Measurements from ENCODE around the gene CTNNA2.
A peak's percentile ranks its signal among the peaks of the same experiment; 100 is the strongest.

CTNNA2 gene

DNA sequence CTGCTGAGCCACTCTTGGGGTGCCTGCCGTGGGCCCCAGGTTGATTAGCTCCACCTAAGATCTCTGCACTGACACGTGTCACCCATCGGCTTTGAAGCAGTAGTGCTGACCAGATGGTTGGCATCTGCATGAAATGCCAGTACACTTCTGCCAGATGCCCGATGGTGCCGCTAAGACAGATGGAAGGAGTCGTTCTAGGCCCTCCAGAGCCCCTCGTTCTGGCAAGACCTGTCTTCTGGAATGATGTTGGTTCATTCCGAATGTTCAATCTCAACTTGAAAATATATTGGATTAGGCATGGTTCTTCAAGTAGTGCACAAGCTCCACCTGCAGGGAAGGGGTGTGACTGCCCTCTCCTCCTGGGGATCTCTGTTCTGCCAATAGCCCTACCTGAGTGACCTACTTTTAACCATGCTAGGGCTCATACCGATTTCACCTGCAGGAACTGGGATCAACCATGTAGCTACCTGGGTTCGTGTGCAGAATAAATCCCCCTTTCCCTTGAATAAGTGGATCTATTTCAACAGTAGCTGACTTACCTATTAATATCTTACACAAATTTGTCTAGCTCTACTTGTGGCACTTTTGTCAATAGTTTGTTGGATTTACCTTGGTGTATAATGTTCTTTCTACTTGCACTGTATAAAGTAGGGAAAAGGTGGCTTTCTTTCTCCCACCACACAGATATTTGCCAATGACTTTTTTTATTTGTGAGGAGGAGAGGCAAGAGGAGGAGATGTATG, 342.6 kb downstream of the CTNNA2 start:
- DNase-seq (ENCODE audit: low read depth, low spot score), result peak; percentile 49

DNA sequence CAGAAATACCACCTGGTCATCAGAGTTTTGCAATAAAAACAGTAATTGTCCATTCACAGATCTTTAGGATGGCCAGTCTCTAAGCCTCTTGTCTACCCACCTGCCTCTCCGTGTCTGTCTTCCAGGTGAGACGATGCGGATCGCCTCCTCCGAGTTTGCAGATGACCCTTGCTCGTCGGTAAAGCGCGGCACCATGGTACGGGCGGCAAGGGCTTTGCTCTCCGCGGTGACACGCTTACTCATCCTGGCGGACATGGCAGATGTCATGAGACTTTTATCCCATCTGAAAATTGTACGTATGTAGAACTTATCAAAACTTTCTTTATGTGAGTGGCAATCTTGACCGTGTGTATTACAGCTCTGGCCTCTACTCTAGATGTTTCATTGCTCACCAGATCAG, 345.0 kb downstream of the CTNNA2 start:
- DNase-seq (ENCODE audit: low read depth, low spot score), result no peak

DNA sequence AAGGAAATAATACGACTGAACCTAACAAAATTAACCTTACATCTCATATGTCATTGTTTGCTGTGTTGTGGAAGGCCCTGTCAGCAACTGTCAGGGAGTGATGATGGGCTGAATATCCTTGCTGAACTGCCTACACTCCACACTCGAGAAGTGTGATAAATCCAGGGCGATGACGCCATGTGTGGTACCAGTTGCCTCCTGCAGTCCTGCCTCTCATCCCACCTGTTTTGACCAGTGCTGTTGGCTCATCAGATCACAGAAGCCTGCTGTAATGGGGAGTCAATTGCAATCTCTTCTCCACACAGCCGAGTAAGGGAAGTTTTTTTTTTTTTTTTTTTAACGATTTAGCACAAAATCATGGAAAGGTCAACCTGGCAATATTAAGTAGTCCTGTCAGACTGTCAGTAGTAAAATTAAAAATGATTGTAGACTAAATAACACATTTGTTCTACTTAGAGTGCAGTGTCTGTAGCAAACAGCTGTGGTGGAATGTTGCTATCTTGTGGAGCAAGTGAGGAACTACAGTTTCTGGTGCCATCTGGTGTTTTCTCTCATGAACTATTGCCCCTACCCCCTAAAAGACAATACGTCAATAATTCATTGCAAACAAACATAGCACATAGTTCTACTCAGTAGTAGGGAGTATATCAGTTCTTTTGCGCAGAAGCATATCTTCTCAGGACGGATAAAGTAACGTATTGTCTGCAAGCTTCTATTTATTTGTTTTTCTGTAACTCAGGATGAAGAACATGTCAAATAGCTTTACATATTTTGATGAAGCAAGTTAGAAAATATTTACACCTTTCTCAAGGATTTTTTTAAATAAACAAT, 347.6 kb downstream of the CTNNA2 start:
- DNase-seq (ENCODE audit: low read depth, low spot score), result peak; percentile 47

DNA sequence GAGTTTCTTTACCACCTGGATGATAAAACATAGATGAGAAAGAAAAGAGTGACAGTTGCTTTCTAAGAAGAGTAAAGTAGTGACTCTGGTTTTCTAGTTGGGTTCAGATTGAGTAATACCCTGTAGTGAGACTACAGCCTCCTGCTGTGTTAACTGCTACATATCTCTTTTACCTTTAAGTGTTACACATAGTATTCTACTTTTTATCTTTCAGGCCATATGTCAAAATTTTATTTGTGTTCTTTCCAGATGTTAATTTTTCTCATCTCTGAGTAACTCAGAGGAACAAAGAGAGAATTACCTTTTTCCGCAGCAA, 348.2 kb downstream of the CTNNA2 start:
- no peak for DNase-seq (ENCODE audit: low read depth, low spot score)

DNA sequence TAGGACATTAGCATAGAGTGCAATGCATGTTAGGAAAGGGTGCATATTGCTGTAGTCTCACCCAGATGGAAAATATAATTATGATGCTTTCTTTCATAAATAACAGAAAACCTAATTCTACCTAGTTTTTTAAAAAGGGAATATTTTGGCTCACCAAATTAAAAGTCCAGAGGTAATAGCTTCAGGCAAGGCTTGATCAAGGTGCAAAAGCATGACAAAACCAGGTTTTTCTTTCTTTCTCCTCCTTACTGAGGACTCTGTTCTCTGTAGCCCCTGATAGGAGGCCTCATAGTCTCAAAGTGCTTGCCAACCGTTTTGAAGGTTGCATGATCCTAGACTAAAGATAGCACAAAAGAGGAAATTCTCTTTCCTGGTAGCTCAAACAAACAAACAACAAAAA, 349.9 kb downstream of the CTNNA2 start:
- no peak for DNase-seq (ENCODE audit: low read depth, low spot score)

DNA sequence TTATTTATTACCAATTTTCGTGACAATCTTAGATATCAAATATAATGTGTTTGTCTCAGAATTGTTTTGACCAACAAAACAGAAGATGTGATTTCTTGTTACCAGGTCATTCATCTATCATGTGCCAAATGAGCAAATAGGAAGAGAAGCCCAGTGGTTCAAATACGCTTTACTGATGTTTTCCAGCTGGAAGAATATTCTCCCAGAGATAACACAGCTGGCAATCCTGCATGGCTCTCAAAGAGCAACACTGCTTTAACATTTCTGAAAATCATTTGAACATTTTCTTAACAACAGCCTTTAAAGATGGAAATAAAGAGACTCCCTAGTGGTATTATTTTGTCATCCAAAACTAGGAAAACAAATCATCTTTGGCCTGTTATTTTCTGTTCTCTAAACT, 359.8 kb downstream of the CTNNA2 start:
- no peak for DNase-seq (ENCODE audit: low read depth, low spot score)

DNA sequence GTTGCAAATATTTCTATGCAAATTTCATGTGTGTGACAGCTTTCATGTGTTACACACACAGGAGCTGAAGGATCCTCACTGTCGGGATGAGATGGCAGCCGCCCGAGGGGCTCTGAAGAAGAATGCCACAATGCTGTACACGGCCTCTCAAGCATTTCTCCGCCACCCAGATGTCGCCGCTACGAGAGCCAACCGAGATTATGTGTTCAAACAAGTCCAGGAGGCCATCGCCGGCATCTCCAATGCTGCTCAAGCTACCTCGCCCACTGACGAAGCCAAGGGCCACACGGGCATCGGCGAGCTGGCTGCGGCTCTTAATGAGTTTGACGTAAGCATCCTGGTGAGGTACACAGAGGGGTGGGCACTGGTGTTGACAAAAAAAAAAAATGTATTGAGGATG, 361.2 kb downstream of the CTNNA2 start:
- no peak for DNase-seq (ENCODE audit: low read depth, low spot score)

DNA sequence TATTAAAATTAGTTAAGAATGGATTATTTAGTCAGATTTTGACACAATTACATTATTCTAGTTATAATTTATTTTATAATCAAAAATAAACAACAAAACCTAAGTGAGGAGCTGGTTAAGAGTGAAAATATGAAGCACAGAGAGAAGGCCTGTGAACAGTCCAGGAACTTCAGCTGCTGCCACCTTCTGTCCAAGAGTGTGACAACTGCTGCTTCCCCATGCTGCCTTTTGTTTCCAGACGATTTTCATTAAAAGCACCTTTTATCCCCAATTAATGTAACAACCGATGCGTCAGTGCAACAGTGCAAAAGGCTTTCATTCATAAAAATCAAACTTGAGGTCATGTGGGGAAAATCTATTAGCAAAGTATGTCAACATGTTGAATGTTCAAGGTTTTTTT, 363.6 kb downstream of the CTNNA2 start:
- DNase-seq (ENCODE audit: low read depth, low spot score), result peak; percentile 17

DNA sequence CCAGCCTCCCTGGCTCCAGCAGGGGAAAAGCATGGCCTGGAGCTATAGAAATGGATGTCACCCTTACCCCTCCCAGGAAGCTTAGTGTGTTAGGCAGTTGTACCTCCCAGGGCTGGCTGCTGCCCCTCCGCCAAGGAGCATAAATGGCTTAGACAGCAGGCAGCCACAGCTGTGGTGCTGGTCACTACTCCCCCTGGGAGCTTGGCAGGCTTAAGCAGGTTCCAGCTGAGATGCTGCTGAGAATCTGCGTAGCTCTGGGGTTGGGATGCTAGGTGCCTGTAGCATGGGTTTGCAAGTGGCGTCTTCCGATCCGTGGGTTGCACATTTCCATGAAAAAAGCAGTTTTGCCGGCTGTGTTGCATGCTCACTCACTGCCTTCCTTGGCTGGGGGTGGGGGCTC, 369.7 kb downstream of the CTNNA2 start:
- DNase-seq (ENCODE audit: low read depth, low spot score), result peak; percentile 16

DNA sequence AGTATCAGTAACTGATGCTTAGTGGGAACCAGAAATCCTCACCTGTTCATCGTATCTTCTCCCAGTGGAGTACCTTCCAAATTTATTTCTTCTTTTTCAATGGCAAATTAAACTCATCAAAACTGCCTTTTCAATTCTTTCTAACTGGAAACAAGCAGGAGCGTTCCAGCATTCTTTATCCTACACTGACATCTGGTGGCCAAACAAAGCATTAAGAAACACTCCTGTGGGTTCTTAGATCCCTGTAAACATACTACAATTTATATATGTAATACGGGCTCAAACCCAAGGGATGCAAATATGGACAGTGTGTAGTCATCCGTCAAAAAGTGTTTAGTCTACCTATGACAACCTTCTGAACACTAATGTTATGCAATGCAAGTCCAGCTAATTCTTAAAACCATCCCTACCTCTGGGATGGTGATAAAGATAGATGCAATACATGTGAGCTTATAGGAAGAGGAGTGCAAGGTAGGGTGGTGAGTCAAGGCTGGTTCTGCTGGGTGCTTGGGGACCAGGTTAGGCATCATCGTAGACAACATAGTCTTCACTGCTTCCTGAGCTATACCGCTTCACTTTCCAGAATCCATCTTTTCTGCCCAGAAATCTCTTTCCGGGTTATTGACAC, 375.0 kb downstream of the CTNNA2 start:
- DNase-seq (ENCODE audit: low read depth, low spot score), result peak; percentile 20

DNA sequence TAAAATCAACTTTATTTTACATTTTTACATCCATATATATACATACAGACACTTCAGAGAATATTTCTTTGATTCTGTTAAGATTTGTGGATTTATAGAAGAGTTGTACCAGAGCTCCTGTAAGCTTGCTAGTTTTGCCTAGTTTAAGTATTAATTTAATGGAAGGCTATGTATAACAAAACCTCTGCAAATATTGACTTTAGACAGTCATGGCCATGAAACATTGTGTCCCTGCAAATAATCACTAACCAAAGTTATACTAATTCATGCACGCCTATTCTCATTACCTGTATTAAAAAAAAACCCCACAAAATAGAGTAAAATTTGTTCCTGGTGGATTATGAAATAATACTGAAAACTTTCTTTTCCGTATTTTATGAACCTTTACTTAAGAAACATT, 379.3 kb downstream of the CTNNA2 start:
- no peak for DNase-seq (ENCODE audit: low read depth, low spot score)

DNA sequence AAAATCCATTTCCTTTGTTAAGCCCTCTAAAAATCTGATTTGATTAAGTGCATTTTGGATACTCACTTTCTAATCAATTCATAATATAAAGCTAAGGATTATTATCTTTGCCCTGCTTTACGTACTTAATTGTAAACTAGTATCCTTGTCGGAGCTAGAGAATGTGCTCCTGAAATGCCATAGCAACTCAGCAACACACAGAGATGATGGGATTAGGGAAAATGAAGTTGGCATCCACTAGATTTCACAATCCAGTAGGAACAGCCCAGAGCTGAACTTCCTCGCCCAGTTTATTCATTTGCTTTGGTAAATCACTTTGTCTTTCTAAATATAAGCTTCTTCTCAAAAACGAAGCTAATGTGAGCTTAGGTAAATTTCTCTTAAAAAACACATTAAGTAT, 386.3 kb downstream of the CTNNA2 start:
- no peak for DNase-seq (ENCODE audit: low read depth, low spot score)

DNA sequence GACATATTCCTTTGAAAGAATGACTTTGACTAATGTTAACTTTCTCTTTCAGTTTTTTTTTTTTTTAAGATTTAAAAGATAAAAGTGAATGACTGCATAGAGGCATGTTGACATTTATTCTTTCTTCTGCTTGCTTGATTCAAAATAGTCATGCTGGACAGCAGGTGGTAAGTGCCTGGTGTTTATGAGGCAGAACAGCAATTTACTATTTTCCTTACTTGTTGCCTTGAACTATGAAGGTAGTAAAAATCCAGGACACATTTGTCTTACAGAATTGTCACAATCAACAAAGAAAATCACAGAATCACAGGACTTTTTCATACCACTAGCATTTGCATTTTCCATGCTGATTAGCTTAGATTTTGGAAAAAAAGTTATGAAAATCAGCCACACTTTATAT, 388.3 kb downstream of the CTNNA2 start:
- no peak for DNase-seq (ENCODE audit: low read depth, low spot score)

DNA sequence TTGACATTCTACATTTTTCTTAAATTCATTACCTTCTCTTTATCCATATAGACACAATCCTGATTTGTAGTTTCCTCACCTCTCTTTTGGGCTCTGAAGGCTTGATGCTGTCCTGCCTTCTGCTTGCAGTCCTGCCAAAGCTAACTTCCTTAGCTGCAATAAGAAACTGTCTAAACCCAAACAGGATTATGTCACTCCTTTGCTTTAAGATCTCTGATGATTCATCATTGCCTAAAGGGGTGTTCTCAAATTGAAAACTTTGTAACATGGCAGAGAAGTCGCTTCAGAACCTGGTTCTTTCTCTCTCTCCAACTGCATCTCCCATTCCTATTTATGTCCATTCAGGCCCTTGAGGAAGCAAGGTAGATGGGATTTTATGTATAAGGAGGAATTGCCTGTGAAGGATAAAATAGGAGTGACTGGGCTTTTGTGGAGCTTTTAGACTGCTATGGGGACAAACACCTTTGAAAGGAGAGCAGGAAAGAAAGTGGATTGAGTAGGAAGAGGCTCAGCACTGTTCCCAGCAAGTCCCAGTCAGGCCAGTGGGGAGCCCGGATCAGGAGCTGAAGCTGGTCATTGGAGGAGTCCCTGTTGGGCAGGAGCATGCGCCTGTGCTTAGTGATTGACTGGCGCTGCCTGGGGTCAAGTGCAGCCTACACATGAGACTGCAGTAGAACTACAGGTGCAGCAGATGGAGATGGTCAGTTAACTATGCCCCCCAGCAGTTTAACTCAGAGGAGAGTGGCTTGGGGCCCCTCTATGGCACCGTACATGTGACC, 390.6 kb downstream of the CTNNA2 start:
- DNase-seq (ENCODE audit: low read depth, low spot score), result no peak

DNA sequence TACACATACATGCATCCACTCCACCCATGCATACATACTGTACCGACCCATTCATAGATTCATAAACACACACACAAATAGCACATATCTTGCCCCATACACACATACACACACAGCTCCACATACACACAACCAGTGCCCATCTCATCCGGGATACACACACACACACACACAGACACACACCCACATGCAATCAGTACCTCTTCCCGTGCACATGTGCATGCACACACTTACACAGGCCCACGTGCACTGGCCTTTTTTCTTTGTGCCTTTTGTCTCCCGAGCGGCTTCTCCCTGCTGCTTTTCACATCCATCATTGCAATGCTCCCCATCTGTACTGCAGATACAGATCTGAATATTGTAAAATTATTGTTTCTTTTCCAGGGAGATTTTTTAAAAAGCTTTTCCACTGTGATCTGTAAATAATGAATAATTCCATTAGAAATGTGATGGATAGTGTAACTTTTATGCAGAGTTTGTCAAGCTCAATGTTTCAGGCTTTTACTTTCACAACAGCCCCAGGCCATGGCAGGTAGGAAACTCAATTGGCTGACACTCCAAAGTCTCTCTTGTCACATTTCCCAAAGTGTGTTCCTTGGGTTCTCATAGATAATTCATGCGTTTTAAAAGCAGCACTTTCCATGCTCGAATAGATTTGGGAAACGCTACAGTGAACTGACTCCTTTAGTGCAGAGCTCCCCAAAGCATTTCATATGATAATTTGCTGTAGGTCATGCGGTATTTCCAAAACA, 393.5 kb downstream of the CTNNA2 start:
- DNase-seq (ENCODE audit: low read depth, low spot score), result no peak

DNA sequence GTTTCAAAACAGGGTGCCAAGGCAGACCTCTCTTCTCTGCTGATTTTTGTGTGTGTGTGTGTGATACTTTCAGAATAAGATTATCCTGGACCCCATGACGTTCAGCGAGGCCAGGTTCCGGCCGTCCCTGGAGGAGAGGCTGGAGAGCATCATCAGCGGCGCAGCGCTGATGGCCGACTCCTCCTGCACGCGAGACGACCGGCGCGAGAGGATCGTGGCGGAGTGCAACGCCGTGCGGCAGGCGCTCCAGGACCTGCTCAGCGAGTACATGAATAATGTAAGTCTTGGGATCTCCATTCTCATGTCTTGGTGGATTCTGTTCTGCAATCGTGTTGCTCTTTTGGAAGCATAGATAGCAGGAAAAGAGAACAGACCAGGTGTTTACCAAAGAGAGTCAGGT, 396.7 kb downstream of the CTNNA2 start:
- DNase-seq (ENCODE audit: low read depth, low spot score), result no peak

DNA sequence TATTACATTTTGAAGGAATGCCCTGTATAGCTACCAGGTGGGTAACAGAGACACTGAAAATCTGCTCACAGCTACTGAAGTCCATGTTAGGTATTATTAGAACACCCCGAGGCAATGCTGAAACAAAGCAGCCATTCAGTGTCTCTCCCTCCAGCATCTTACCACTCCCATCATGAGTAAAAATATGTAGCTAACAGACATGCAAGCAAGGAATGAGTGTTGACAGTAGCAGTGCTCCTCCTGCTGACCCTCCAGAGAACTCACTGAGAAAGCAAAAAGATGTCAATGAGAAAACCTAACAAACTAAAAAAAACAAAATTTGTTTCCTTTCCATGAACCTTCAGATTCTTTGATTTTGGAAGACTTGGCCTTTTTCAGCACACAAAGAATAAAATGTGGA, 397.8 kb downstream of the CTNNA2 start:
- DNase-seq (ENCODE audit: low read depth, low spot score), result no peak

DNA sequence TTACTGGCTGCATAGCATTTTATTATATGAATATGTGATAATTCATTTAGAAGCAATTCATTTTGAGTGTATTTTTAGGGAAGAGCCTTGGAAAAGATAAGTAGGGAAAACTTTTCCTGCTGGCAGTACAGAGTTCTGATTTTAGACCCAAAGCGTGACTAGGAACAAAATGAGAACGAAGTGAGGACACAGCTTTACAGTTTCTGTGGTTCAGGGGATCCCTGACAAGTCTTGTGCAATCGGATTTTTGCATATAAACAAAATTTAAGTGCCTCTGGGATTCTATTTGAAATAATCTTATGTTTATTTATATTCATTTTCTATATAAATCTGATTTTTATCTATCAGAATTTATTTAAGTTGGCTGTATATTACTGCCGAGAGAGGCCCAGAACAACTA, 402.6 kb downstream of the CTNNA2 start:
- no peak for DNase-seq (ENCODE audit: low read depth, low spot score)

DNA sequence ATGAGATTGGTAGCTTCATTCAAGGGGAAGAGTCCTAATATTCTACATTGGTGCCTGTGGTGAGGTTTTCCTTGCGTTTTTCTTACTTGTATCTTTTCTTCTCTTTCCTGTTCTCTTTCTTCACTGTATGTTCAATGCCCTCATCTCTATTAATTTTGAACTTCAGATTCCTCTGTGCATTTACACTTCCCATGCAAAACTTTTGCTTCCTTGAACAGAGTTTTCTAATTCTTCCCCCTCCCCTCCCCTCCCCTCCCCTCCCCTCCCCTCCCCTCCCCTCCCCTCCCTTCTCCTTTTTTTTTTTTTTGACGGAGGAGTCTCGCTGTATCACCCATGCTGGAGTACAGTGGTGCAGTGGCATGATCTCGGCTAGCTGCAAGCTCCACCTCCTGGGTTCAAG, 403.4 kb downstream of the CTNNA2 start:
- DNase-seq (ENCODE audit: low read depth, low spot score), result no peak

DNA sequence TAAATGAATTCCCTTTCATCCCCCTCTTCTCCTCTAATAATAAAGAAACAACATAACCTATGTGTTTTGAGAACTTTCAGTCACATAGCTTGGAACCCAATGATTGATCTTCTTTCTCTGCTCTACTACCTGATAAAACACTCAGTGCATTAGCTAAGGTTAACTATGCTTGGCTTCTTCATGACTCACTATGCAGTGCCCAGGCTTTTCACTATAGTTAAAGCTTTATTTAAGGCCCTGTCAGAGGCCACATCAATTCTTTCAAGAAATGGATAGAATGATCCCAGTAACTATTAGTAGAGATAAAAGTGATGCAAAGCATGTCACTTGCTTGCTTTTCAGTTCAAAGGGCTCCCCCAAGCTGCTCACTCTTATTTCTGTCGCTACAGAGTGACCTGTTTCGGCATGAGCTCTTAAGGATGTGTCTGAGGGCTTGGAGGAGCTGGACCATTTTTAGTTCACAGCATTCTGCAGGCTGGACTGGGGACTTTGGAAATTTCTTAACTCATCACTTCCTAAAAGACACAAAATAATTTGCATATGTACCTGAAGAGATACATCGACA, 407.7 kb downstream of the CTNNA2 start:
- DNase-seq (ENCODE audit: low read depth, low spot score), result no peak

DNA sequence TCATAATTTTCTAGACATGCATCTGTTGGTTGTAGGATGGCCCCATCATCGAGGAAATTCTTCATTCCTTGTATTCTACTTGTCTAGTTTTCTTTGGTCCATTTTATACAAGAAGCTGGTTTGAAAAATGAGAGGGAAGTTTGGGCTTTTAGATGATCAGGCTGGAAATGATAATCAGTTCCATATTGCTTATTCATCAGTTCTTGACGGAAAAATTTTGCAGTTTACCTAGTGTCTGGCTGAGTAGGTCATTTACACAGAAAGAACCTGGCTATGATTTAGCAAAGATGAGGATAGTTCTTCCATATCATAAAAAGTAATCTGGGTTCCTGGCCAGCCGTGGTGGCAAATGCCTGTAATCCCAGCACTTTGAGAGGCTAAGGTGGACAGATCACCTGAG, 416.8 kb downstream of the CTNNA2 start:
- DNase-seq (ENCODE audit: low read depth, low spot score), result no peak

Measured in ELF-1 (cell line).